ENCODE results near the gene ADAM10. TPM values are rescaled to one million over a fixed set of nuclear protein-coding genes. Genes with fewer than 3 reads are reported as not detected.

ADAM10 gene
- total and polyA plus RNA-seq, 11 donors, result 8.4 to 128 (median 67.0) TPM

DNA sequence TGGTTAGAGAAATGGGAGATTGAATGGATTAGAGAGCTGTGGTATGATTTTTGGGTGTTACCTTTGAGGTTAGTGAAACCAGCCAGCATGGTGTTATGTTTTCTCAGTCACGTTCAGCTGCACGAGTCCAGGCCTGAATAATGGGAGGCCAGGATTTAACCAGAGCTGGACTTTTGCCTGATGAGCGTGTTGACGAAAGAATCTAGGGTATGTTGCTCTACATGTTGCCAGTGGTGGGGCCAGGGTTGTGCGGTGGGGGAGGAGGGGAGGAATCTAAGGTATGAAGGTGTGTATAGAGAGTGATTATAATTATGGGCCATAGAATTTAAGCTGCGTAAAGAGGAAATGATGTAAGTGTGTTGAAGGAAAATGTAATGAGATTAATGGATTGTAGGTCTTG, 44.4 kb upstream of the ADAM10 start:
- Histone ChIP-seq H3K36me3 (peaks cover 0 to 17% (median 9%) of the 10 kb centered on the region in 9 donors), H3K27me3 (no peaks in the 10 kb centered on the region), H3K9me3 (no peaks in the 10 kb centered on the region), H3K27ac (peak overlapping the region in 3 of 12 donors; percentile 26 to 29 (median 27)), H3K4me1 (peaks cover 0 to 34% (median 17%) of the 10 kb centered on the region in 12 donors), H3K4me3 (no peak overlapping the region)
- TF ChIP-seq, protein P1, sequence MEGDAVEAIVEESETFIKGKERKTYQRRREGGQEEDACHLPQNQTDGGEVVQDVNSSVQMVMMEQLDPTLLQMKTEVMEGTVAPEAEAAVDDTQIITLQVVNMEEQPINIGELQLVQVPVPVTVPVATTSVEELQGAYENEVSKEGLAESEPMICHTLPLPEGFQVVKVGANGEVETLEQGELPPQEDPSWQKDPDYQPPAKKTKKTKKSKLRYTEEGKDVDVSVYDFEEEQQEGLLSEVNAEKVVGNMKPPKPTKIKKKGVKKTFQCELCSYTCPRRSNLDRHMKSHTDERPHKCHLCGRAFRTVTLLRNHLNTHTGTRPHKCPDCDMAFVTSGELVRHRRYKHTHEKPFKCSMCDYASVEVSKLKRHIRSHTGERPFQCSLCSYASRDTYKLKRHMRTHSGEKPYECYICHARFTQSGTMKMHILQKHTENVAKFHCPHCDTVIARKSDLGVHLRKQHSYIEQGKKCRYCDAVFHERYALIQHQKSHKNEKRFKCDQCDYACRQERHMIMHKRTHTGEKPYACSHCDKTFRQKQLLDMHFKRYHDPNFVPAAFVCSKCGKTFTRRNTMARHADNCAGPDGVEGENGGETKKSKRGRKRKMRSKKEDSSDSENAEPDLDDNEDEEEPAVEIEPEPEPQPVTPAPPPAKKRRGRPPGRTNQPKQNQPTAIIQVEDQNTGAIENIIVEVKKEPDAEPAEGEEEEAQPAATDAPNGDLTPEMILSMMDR (IDR thresholded peaks at IDR 0.05), result no peak
- no peak for TF ChIP-seq POLR2A (IDR thresholded peaks at IDR 0.05)
- peak in 3 of 4 donors; percentile 45 to 72 (median 58) for ATAC-seq
- WGBS, 4 donors, result 49 to 64% (median 58%) methylated on average over 6 of the region's 6 CpGs
- peak in 3 of 5 donors; percentile 15 to 38 (median 35) for DNase-seq
- intact Hi-C loops (cut with DNase I), result no loop called here

DNA sequence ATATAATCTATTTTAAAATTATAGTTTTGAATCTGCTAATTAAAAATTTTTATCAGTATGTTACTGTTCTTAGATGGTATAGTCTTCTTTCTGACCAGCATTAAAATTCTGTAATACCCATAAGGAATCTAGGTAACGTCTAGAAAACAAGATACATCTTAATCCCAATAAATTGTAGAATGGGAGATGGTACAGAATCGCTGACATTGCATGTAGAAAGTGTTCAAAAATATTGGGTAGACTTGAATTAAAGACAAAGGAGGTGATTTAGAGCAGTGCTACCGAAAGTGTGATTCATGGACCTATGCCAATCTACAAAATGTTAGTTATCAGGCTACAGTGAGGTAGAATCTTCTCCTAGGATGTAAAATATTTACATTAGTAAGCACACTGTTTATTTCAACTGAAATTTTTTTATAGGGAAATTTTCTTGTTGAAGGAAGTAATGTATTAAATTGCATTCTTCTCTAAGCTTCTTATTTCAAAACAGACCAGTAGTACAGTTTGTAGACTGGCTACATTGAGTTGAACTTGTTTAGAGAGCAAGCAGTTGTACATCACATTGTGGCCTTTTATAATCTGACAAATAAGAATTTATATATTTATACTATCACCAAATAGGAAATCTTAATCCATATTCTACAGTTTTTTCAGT, 38.7 kb upstream of the ADAM10 start:
- ATAC-seq (no peak), DNase-seq (no peak)
- H3K36me3 ChIP-seq, result peaks cover 0 to 29% (median 14%) of the 10 kb centered on the region in 9 donors
- WGBS, 4 donors, result 83 to 93% (median 89%) methylated on average over 3 of the region's 3 CpGs
- no peak overlapping the region for H3K27ac ChIP-seq
- no peak overlapping the region for H3K4me3 ChIP-seq
- no peaks in the 10 kb centered on the region for H3K9me3 ChIP-seq
- H3K4me1 ChIP-seq, result peaks cover 0 to 24% (median 5%) of the 10 kb centered on the region in 12 donors
- intact Hi-C loops (cut with DNase I), result no loop called here
- TF ChIP-seq, protein P1 (IDR thresholded peaks at IDR 0.05), result no peak
- TF ChIP-seq POLR2A (IDR thresholded peaks at IDR 0.05), result no peak
- H3K27me3 ChIP-seq, result no peaks in the 10 kb centered on the region

DNA sequence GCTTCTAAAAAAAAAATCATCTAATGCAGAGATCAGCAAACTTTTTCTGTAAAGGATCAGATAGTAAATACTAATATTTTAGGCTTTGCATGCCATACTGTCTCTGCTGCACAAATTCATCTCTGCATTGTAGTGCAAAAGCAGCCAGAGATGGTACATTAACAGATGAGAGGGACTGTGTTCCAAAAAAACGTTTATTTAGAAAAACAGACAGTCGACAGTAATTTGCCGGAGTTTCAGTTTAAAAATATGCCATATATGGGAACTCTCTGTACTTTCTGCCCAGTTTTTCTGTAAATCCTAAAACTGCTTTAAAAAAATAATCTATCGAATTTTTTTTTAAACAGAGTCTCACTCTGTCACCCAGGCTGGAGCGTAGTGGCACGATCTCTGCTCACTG, 35.8 kb upstream of the ADAM10 start:
- DNase-seq (no peak), ATAC-seq (no peak)
- WGBS, 4 donors, result 63 to 75% (median 68%) methylated on average over 6 of the region's 6 CpGs
- Histone ChIP-seq H3K4me3 (no peak overlapping the region), H3K27ac (no peak overlapping the region), H3K4me1 (peaks cover 0 to 42% (median 15%) of the 10 kb centered on the region in 12 donors), H3K36me3 (peaks cover 0 to 20% (median 5%) of the 10 kb centered on the region in 9 donors), H3K27me3 (no peaks in the 10 kb centered on the region), H3K9me3 (no peaks in the 10 kb centered on the region)
- intact Hi-C loops (cut with DNase I), result no loop called here
- TF ChIP-seq, protein P1 (IDR thresholded peaks at IDR 0.05), result no peak
- no peak for TF ChIP-seq POLR2A (IDR thresholded peaks at IDR 0.05)

- DNase-seq (no peak), ATAC-seq (no peak)
- no peak overlapping the region for H3K27ac ChIP-seq
- H3K27me3 ChIP-seq, result no peaks in the 10 kb centered on the region
- H3K4me1 ChIP-seq, result peaks cover 0 to 67% (median 31%) of the 10 kb centered on the region in 12 donors
- H3K9me3 ChIP-seq, result no peaks in the 10 kb centered on the region
- TF ChIP-seq, protein P1 (IDR thresholded peaks at IDR 0.05), result no peak
- no peak for TF ChIP-seq POLR2A (IDR thresholded peaks at IDR 0.05)
- WGBS, 4 donors, result 93 to 100% (median 98%) methylated on average over 1 of the region's 1 CpG
- H3K36me3 ChIP-seq, result no peaks in the 10 kb centered on the region
- no peak overlapping the region for H3K4me3 ChIP-seq
- intact Hi-C loops (cut with DNase I), result loop anchor here in 3 of 10 donors (10.0 kb wide), 4 partner anchors 145 to 555 kb away; no protein-coding TSS in a partner anchor
Measured at GRCh38 chr15:58779554-58779953, 30.0 kb upstream of the ADAM10 start.
